ENCODE data around the gene COX19. TPM values are rescaled to one million over a fixed set of nuclear protein-coding genes. Genes with fewer than 3 reads are reported as not detected.

Gene COX19
- total and polyA plus RNA-seq, 2 donors (not counting 1 experiment from before 2014, with no cell fraction given), result 14.7 to 38.3 TPM

DNA sequence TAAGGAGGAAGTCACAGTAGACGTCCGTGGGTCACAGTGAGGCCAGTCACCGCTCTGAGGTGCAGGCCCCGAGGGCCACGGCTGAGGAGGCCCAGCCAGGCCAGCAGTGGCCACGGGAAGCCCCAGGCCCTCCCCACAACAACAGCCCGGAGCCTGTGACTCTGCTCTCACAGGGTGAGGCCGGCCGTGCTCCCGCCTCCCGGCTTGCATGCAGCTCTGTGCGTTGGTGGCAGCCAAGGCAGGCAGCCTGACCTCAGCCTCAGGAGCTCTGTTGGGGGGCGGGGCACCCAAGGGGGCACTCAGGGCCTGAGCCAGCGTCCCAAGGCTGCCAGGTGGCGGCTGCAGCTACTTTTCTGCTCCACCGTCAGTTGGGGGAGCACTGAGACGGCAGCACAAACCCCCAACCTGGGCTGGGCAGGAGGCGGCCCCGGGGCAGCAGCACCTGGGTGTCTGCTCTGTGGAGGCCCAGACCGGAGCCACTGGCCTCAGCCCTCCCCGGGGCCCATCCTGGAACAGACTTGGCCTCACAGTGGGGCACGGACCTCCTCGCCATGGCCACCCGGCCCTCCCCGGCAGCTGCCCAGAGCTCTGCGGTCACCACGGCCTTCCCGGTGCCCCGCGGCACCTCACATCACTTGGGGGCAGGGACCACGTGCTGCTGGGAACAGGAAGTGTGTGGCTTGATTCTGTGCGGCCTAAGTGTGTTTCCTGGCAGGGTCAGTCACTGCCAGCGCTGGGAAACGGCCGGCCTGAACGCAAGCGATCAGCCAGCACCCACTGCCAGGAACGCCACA lies 20.9 kb upstream of the COX19 start:
- no peak for DNase-seq
- peaks cover 22% of the 10 kb centered on the region for H4K20me1 ChIP-seq (ENCODE audit: control insufficient read depth, insufficient read depth, low read length, poor library complexity, severe bottlenecking)
- H3K27ac ChIP-seq (ENCODE audit: low read length in 2 of 2), result no peak overlapping the region
- no peak overlapping the region for H3K9ac ChIP-seq (ENCODE audit: low read length)
- no peaks in the 10 kb centered on the region for H3K9me3 ChIP-seq (ENCODE audit: control extremely low read depth in 1 of 3, control insufficient read depth in 2 of 3, insufficient read depth in 1 of 3, low read length in 2 of 3)
- H3K4me3 ChIP-seq (ENCODE audit: control extremely low read depth in 1 of 5, extremely low read depth in 1 of 5, insufficient read depth in 1 of 5, low read depth in 2 of 5, low read length in 4 of 5), result no peak overlapping the region
- no peak overlapping the region for H2AFZ ChIP-seq (ENCODE audit: insufficient read depth, low read depth, low read length, poor library complexity, severe bottlenecking)
- H3K4me2 ChIP-seq (replicated peaks; ENCODE audit: low read depth, low read length, poor library complexity, severe bottlenecking), result no peak overlapping the region
- ChIA-PET POLR2A (interaction anchor here (0.6 to 6.2 kb wide), 4 partner anchors 26 to 68 kb away, joined by 3 to 47 read pairs (median 11); no protein-coding TSS in a partner anchor), CTCF (interaction anchor here (0.9 to 10.9 kb wide), 8 partner anchors 9 to 180 kb away, joined by 3 to 496 read pairs (median 14); no protein-coding TSS in a partner anchor)
- no peaks in the 10 kb centered on the region for H3K79me2 ChIP-seq (ENCODE audit: control insufficient read depth, insufficient read depth, low read length)
- peaks cover 0 to 14% (median 1%) of the 10 kb centered on the region in 4 experiments for H3K27me3 ChIP-seq (replicated peaks in 1 of 4; ENCODE audit: control extremely low read depth in 1 of 4, control insufficient read depth in 3 of 4, insufficient read depth in 4 of 4, low read length in 3 of 4)
- Mint-ChIP-seq H3K27ac (no peak overlapping the region), H3K27me3 (no peaks in the 10 kb centered on the region), H3K4me3 (no peak overlapping the region), H3K9me3 (ENCODE audit: insufficient read depth) (no peaks in the 10 kb centered on the region), H3K4me1 (peaks cover 29% of the 10 kb centered on the region)
- 80% methylated on average over 38 of the region's 38 CpGs for WGBS (ENCODE audit: insufficient coverage)
- no peak for TF ChIP-seq EZH2 (IDR thresholded peaks at IDR 0.05; ENCODE audit: borderline replicate concordance, insufficient read depth, low read depth, low read length, poor library complexity, severe bottlenecking)
- TF ChIP-seq, protein P1, sequence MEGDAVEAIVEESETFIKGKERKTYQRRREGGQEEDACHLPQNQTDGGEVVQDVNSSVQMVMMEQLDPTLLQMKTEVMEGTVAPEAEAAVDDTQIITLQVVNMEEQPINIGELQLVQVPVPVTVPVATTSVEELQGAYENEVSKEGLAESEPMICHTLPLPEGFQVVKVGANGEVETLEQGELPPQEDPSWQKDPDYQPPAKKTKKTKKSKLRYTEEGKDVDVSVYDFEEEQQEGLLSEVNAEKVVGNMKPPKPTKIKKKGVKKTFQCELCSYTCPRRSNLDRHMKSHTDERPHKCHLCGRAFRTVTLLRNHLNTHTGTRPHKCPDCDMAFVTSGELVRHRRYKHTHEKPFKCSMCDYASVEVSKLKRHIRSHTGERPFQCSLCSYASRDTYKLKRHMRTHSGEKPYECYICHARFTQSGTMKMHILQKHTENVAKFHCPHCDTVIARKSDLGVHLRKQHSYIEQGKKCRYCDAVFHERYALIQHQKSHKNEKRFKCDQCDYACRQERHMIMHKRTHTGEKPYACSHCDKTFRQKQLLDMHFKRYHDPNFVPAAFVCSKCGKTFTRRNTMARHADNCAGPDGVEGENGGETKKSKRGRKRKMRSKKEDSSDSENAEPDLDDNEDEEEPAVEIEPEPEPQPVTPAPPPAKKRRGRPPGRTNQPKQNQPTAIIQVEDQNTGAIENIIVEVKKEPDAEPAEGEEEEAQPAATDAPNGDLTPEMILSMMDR (IDR thresholded peaks at IDR 0.05), result no peak
- intact Hi-C loops (cut with micrococcal nuclease), result no loop called here
- H3K4me1 ChIP-seq (ENCODE audit: control insufficient read depth in 2 of 2, insufficient read depth in 2 of 2, low read length in 2 of 2), result peaks cover 0 to 23% of the 10 kb centered on the region in 2 donors
- H3K36me3 ChIP-seq (replicated peaks in 1 of 2; ENCODE audit: control extremely low read depth in 1 of 2, control insufficient read depth in 1 of 2, extremely low read depth in 1 of 2, insufficient read depth in 2 of 2, low read length in 1 of 2), result peaks cover 0 to 11% of the 10 kb centered on the region in 2 experiments
- no peak for ATAC-seq (ENCODE audit: low read depth)

DNA sequence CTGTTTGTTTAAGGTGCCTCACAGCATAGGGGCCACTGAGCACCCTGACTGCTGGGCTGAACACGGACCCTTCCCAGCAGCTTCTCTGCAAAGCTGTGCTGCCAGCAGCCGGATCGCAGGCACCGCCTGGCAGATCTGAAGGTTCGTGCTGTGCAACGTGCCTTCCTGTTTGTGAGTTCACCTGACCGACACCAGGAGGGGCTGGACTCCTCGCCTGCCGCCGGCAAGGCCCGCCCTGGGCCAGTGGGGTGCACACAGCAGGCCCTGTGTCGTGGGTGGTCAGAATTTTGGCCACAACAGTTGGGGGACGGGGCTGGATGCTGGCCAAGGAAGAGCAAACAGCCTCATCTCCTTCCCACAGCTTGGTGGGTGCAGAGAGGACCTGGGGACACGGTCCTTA lies 20.2 kb upstream of the COX19 start:
- WGBS (ENCODE audit: insufficient coverage), result 95% methylated on average over 14 of the region's 14 CpGs
- Mint-ChIP-seq H3K4me1 (peaks cover 23% of the 10 kb centered on the region), H3K27me3 (no peaks in the 10 kb centered on the region), H3K4me3 (no peak overlapping the region), H3K27ac (no peak overlapping the region), H3K9me3 (ENCODE audit: insufficient read depth) (no peaks in the 10 kb centered on the region)
- CTCF ChIA-PET, result interaction anchor here (0.8 to 10.9 kb wide), 11 partner anchors 9 to 181 kb away, joined by 3 to 496 read pairs (median 22); partner anchors contain the start of gene GPR146
- no peak for TF ChIP-seq EZH2 (IDR thresholded peaks at IDR 0.05; ENCODE audit: borderline replicate concordance, insufficient read depth, low read depth, low read length, poor library complexity, severe bottlenecking)
- TF ChIP-seq, protein P1 (IDR thresholded peaks at IDR 0.05), result no peak
- no peaks in the 10 kb centered on the region for H3K9me3 ChIP-seq (ENCODE audit: control extremely low read depth in 1 of 3, control insufficient read depth in 2 of 3, insufficient read depth in 1 of 3, low read length in 2 of 3)
- POLR2A ChIA-PET, result interaction anchor here (0.6 to 6.2 kb wide), 6 partner anchors 26 to 91 kb away, joined by 3 to 47 read pairs (median 8); no protein-coding TSS in a partner anchor
- intact Hi-C loops (cut with micrococcal nuclease), result no loop called here
- H3K36me3 ChIP-seq (replicated peaks in 1 of 2; ENCODE audit: control extremely low read depth in 1 of 2, control insufficient read depth in 1 of 2, extremely low read depth in 1 of 2, insufficient read depth in 2 of 2, low read length in 1 of 2), result peaks cover 0 to 11% of the 10 kb centered on the region in 2 experiments
- H4K20me1 ChIP-seq (ENCODE audit: control insufficient read depth, insufficient read depth, low read length, poor library complexity, severe bottlenecking), result peaks cover 17% of the 10 kb centered on the region
- DNase-seq (no peak), ATAC-seq (ENCODE audit: low read depth) (no peak)
- H3K4me2 ChIP-seq (replicated peaks; ENCODE audit: low read depth, low read length, poor library complexity, severe bottlenecking), result no peak overlapping the region
- H3K4me3 ChIP-seq (ENCODE audit: control extremely low read depth in 1 of 5, extremely low read depth in 1 of 5, insufficient read depth in 1 of 5, low read depth in 2 of 5, low read length in 4 of 5), result no peak overlapping the region
- peaks cover 0 to 17% of the 10 kb centered on the region in 2 donors for H3K4me1 ChIP-seq (ENCODE audit: control insufficient read depth in 2 of 2, insufficient read depth in 2 of 2, low read length in 2 of 2)
- H3K9ac ChIP-seq (ENCODE audit: low read length), result no peak overlapping the region
- peaks cover 0 to 14% (median 1%) of the 10 kb centered on the region in 4 experiments for H3K27me3 ChIP-seq (replicated peaks in 1 of 4; ENCODE audit: control extremely low read depth in 1 of 4, control insufficient read depth in 3 of 4, insufficient read depth in 4 of 4, low read length in 3 of 4)
- no peak overlapping the region for H2AFZ ChIP-seq (ENCODE audit: insufficient read depth, low read depth, low read length, poor library complexity, severe bottlenecking)
- H3K79me2 ChIP-seq (ENCODE audit: control insufficient read depth, insufficient read depth, low read length), result no peaks in the 10 kb centered on the region
- H3K27ac ChIP-seq (ENCODE audit: low read length in 2 of 2), result no peak overlapping the region

Data from B cell (primary cell).